ENCODE measurements around the gene RNF103.

DNA sequence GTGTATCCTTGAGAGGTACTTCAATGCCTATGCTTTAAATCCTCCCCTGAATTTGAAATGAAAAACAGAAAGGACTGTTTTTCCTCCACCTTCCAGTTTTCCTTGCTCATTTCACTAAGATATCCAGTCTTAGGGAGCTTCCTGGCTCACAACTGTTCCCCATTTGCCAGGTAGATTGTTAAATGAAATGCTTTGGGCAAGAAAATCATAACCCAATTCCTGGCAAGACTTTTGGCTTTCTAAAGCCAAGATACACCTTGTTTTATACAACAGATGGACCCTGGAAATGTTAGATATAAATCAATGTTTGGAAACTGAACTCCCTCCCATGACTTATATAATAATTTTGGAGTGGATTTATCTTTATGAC, 56.9 kb downstream of the RNF103 start:
- no peak for TF ChIP-seq CTCF (IDR thresholded peaks at IDR 0.05 in 2 of 3, conservative IDR thresholded peaks at IDR 0.05 in 1 of 3; ENCODE audit: borderline replicate concordance in 1 of 3, insufficient read depth in 1 of 3, low read depth in 2 of 3, low read length in 2 of 3)
- TF ChIP-seq EZH2 (IDR thresholded peaks at IDR 0.05), result no peak
- no peak for TF ChIP-seq POLR2A (IDR thresholded peaks at IDR 0.05; ENCODE audit: borderline replicate concordance, extremely low read depth, insufficient read depth, insufficient read length)
- TF ChIP-seq, protein P1, sequence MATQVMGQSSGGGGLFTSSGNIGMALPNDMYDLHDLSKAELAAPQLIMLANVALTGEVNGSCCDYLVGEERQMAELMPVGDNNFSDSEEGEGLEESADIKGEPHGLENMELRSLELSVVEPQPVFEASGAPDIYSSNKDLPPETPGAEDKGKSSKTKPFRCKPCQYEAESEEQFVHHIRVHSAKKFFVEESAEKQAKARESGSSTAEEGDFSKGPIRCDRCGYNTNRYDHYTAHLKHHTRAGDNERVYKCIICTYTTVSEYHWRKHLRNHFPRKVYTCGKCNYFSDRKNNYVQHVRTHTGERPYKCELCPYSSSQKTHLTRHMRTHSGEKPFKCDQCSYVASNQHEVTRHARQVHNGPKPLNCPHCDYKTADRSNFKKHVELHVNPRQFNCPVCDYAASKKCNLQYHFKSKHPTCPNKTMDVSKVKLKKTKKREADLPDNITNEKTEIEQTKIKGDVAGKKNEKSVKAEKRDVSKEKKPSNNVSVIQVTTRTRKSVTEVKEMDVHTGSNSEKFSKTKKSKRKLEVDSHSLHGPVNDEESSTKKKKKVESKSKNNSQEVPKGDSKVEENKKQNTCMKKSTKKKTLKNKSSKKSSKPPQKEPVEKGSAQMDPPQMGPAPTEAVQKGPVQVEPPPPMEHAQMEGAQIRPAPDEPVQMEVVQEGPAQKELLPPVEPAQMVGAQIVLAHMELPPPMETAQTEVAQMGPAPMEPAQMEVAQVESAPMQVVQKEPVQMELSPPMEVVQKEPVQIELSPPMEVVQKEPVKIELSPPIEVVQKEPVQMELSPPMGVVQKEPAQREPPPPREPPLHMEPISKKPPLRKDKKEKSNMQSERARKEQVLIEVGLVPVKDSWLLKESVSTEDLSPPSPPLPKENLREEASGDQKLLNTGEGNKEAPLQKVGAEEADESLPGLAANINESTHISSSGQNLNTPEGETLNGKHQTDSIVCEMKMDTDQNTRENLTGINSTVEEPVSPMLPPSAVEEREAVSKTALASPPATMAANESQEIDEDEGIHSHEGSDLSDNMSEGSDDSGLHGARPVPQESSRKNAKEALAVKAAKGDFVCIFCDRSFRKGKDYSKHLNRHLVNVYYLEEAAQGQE (IDR thresholded peaks at IDR 0.05; ENCODE audit: low read depth), result no peak
